G401 (cell line): Measurements from ENCODE around the gene PLBD2. TPM values are rescaled to one million over a fixed set of nuclear protein-coding genes. Genes with fewer than 3 reads are reported as not detected.

Experiments
- DNase-seq: peaks from one replicate; pipeline ENCODE4 v3.0.0-alpha.2; 2015; ENCODE audit warnings: low spot score
- in situ Hi-C: cut with HindIII; loops from 2 replicates; pipeline ENCODE4 v1.10.0; 2016; ENCODE audit warnings: low sequenced_read_pairs, mixed read lengths
- total RNA-seq: library from RNA; depleted of rRNA; stranded (reverse); fragments of >200 nt; shearing (Covaris generic); gene quantifications from 2 replicates; pipeline ENCODE4 v1.2.3, GENCODE V29; 2014

PLBD2 gene
- total RNA-seq, 1 experiment from 2014 or later, result 16.3 TPM

DNA sequence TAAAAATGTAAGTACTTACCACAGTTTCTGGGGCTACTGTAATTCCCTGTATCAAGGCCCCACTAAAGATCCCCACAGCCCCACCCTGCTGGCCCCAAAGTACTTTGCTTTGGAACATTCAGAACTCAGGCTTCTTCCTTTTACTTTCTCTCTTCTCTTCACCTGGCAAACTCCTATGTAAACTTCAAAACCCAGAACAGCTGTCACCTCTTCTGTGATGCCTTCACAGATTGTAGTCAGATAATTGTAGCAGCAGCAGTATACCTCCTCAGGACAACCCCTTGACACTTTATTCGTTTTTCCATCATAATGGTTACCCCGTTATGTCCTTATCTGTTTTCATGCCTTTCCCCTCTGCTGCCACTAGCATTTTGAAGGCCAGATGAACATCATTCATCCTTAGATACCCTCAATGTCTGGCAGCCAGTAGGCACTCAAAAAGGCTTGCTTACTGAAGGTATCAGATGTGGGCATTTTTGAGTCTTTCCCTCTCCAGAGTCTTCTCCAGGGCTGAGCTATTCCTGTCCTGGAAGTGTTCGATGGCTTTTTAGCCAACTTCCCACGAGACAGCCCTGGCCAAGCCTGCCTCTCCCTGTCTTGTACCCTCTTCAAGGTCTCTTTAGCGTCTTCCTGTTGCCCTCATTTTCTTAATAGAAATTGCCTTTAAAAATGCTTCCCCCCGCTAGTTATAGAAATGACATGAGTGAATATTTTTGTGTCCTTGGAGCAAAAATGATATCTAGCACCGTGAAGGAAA is 7.4 kb downstream of the PLBD2 start:
- no peak for DNase-seq
- in situ Hi-C loops, result no loop called here

DNA sequence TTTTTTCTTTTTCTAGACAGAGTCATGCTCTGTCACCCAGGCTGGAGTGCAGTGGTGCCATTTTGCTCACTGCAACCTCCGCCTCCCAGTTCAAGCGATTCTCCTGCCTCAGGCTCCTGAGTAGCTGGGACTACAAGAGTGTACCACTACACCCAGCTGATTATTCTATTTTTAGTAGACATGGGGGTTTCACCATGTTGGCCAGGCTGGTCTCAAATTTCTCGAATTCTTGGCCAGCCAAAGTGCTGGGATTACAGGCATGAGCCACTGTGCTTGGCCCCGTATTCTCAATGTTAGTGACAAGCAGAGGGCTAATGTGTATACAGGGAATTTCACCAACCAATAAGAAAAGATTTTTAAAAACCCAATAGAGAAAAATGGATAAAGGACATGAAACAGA is 8.4 kb downstream of the PLBD2 start:
- in situ Hi-C loops, result no loop called here
- DNase-seq, result no peak

DNA sequence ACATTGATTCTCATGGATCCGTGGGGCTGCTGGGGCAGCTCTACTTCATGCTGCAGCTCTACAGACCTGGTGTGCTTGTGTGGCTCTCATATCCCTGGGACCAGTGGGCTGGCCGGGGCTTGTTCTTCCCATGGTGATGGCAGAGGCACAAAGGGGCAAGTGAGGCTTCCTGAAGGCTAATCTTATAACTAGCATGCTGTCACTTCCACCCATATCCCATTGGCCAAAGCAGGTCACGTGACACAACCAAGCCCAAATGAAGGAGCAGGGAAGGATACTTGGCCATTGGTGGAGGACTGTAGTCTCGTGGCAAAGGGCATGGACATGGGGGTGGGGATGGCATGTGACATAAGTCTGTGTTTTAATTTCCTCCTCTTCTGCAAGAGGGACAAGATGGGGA is 9.9 kb downstream of the PLBD2 start:
- in situ Hi-C loops, result no loop called here
- no peak for DNase-seq

DNA sequence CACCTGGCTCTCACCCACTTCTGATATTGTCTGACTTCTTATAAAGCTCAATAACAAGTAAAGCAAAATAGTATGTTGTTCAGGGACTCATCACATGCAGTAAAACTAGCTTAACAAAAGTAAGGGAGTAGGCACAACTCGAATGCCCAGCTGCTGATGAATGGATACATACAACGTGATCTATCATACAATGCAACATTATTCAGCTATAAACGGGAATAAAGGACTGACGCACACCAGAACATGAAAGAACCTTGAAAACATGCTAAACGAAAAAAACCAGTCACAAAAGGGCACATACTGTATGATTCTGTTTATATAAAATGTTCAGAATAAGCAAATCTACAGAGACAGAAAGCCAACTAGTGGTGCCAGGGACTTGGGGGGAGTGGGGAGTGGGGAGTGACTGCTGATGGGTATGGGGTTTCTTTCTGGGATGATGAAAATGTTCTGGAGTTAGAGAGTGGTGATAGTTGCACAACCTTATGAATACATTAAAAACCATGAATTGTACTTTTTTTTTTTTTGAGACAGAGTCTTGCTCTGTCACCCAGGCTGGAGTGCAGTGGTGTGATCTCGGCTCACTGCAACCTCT is 11.1 kb downstream of the PLBD2 start:
- in situ Hi-C loops, result no loop called here
- no peak for DNase-seq

DNA sequence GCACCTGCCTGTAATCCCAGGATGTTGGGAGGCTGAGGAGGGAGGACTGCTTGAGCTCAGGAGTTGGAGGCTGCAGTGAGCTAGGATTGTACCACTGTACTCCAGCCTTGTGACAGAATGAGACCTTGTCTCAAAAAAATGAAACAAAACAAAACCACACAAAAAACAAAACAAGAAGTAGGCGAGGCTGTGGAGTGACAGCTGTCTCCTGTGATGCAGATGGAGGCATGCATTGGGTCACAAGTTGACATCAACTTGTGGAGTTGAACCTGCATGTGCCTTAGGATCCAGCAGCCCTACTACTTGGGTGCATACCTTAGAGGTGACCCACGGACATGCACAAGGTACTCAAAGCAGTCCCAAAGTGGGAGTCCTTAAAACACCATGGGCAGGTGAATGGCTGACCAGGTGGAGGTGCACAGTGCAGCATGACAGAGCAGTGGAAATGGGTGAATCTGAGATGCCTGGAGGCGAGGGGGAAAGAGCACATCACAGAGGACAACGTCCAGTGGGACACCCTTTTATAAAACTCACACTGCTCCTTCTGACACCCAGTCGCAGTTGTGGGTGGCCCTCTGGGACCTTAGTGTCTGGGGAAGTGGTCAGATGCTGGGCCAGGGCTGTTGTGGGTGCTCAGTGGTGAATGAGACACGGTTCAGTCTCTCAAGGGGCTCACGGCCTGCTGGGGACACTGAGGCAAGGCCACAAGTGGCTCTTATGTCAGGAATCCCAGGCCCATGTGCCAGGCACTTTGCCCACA is 12.7 kb downstream of the PLBD2 start:
- in situ Hi-C loops, result no loop called here

DNA sequence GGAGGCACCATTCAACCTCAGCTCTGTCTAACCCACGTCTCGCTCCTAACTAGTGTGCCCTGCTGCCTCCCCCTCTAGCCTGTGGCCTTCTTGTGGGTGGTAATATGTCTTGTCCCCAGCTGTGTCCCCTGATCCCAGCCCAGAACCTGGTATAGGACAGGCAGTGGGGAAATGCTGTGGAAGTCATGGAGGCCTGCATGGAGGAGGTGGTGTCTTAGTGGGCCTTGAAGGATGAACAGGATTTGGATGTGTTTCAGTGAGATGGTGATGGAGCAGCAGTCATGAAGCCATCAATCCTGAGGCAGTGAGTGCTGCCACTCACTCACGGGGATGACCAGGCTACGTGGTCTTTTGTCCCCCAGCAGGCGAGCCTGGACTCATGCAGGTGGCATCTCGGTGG is 13.4 kb downstream of the PLBD2 start:
- no peak for DNase-seq
- in situ Hi-C loops, result no loop called here

More for the DNA sequence above, 12.7 kb downstream of the PLBD2 start:
- DNase-seq, result no peak

DNA sequence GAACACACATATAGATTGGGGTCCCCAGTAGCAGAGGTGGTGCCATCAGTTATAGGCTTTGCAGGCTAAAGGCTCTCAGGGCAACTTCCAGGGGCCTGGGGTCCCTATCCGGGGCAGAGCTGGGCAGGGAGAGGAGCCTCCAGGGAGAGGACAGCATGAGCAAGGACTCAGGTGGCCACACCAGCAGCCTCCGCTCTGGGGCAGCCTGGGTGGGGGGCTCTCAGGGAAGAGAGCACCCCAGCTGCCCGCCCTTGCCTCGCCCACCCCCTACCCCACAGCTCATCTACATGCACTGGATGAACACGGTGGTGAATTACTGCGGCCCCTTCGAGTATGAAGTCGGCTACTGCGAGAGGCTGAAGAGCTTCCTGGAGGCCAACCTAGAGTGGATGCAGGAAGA is 14.0 kb downstream of the PLBD2 start:
- no peak for DNase-seq
- in situ Hi-C loops, result no loop called here

DNA sequence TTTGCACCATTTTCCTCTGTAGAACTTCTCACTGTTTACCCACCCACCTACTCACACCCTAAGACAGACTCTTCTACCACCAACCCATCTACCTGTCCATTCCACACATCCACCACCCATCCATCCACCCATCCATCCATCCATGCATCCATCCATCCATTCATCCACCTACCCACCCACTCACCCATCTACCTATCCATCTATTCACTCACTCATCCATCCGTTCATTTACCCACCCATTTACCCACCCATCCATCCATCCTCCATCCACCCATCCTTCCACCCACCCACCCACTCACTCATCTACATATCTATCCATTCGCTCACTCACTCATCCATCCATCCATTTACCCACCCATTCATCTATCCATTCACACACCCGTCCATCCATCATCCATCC is 15.1 kb downstream of the PLBD2 start:
- in situ Hi-C loops, result no loop called here
- no peak for DNase-seq

DNA sequence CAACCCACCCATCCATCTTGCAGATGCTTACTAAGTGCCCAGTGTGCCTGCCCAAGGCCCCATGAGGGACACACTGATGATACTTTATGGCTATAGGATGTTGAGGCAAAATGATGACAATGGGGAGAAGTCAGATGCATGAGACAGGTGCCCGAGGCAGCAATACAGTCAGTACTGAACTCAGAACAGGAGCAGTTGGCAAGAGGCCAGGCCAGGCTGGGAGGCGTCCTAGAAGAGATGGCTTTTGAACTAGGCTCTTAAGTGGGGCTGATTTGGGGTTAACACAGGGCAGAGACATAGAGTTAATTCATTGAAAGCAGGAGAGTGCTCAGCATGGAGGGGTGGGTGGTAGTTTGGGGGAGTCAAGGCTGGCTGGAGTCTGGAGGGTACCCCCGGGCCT is 15.6 kb downstream of the PLBD2 start:
- in situ Hi-C loops, result no loop called here
- peak; percentile 21 for DNase-seq

DNA sequence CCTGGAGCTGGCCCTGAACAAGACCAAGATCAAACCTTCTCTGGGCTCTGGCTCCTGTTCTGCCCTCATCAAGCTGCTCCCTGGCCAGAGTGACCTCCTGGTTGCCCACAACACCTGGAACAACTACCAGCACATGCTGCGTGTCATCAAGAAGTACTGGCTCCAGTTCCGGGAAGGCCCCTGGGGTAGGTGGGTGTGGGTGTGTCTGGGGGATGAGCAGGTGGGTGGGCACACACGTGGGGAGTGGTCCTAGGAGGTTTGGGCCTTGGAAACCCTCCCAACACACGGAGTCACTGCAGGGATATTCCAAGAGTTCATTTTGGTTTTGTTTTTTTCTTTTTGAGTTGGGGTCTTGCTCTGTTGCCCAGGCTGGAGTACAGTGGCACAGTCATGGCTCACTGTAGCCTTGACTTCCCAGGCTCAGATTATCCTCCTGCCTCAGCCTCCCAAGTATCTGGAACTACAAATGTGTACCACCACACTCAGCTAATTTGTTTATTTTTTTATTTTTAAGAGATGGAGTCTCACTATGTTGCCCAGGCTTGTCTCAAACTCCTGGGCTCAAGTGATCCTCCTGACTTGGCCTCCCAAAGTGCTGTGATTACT is 16.5 kb downstream of the PLBD2 start:
- in situ Hi-C loops, result no loop called here
- no peak for DNase-seq

DNA sequence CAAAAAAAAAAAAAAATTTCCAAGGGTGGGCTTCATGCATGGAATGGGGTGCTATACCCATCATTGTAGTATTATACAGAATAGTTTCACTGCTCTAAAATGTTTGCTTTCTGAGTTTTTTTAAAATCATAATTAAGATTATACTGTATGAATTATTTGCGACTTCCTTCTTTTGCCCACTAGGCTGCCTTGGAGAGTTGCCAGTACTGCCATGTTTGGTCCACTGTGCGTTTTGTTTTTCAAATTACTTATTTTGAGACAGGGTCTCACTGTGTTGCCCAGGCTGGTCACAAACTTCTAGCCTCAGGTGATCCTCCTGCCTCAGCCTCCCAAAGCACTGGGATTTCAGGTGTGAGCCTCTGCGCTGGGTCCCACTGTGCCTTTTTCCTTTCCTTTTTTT is 19.9 kb downstream of the PLBD2 start:
- in situ Hi-C loops, result no loop called here

DNA sequence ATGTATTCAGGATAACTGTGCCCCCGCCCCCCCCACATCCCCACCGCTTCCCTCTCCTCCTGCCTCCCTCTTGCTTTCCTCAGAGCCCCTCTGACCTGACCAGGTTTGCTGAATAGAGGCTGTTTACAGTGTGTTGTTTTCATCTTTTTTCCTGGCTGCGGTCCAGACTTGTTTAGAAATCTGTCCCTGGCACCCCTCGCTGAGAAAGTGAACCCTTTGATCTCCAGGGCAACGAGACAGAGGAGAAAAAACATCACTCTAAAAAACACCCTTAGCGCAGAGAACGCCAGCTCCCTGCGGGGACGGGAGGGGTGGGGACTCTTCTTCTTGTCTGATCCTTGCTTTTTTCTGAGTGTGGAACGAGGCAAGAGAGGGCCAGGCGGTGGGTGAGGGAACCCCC is 22.8 kb downstream of the PLBD2 start:
- in situ Hi-C loops, result no loop called here

More for the DNA sequence above, 19.9 kb downstream of the PLBD2 start:
- no peak for DNase-seq

DNA sequence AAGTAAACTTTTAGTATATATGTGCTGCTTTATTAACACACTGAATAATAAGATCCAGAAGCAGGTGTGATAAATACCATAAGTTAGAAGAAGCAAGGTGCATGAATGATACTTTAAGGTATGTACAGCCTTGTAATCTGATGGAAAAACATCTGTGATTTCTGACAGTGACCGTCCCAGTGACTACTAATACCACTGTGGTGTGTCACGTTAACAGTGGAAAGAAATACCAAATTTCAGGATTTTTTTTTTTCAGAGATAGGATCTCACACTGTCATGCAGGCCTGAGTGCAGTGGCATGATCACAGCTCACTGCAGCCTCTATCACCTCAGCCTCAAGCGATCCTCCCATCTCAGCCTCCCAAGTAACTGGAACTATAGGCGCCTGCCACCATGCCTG is 23.8 kb downstream of the PLBD2 start:
- in situ Hi-C loops, result no loop called here
- DNase-seq, result no peak

More for the DNA sequence above, 22.8 kb downstream of the PLBD2 start:
- no peak for DNase-seq

DNA sequence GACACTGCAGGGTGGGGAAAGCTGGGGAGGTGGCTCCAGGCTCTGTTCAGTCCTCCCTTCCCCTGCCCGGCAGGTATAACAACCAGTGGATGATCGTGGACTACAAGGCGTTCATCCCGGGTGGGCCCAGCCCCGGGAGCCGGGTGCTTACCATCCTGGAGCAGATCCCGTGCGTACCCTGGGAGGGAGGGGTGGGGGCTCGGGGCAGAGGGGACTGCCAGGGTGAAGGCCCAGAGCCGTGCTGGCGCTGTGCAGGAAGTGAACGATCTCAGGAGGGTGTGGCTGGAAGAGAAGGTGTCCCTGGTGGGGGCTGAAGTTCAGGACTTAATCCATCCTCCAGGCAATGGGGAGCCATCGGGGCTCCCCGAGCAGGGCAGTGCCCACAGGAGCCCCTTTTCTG is 26.4 kb downstream of the PLBD2 start:
- DNase-seq, result no peak
- in situ Hi-C loops, result no loop called here

DNA sequence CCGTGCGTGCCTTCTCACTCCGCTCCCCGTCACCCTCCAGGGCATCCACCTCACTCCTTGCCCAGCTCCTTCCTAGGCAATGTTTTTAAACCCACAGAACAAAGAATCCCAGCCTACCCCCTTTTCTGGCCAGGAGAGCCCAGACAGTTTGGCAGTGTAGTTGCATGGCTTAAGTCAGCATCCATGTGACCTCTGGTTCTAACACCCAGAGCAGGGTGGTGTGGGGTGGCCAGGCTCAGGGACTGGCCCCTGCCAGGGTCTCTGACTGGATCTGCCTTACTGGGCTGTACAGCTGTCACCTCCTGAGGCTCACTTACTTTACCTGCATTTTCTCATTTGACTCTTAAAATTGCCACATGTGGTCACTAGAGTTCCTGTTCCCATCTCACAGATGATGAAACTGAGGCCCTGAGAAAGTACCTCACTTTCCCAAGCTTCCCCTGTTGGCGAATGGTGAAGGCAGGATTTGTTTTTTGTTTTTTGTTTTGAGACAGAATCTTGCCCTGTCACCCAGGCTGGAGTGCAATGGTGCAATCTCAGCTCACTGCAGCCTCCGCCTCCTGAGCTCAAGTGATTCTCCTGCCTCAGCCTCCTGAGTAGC is 27.0 kb downstream of the PLBD2 start:
- in situ Hi-C loops, result no loop called here
- no peak for DNase-seq

DNA sequence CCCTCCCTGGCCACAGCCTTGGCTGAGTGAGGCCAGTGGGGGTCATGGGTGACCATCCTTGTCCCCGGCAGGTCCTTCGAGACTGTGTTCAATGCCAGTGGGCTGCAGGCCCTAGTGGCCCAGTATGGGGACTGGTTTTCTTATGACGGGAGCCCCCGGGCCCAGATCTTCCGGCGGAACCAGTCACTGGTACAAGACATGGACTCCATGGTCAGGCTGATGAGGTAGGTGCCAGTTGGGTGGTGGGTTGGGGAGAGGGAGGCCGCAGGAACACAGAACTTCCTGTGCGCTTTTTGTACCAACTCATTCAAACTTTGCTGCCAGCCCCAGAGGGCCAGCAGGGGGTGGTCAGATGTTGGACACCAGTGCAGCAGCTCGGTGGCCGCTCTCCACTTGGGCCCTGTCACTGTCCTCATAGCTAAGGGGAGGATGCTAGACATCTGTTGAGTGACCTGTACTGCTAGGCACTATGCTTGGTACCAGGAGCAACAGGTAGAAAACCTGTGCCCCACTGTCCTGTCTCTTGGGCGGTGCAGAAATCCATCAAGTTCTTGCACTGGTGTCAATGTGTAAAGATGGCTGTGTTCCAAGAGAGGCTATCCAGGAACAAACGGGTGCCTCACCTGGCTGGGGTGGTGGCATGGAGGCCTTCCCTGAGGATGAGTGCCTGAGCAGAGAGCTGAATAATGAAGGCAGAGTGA is 28.6 kb downstream of the PLBD2 start:
- in situ Hi-C loops, result no loop called here
- DNase-seq, result no peak

DNA sequence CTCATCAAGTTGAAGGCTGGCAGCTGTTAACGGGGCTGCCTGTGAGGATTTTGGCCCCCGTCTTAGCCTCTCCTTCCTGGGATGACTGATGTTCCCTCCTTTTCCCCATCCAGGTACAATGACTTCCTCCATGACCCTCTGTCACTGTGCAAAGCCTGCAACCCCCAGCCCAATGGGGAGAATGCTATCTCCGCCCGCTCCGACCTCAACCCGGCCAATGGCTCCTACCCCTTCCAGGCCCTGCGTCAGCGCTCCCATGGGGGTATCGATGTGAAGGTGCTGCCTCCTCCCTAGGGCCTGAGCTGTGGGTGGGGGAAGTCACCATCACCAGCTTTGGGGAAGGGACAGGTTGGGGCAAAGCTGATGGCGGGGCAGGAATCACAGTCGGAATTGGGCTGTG is 29.2 kb downstream of the PLBD2 start:
- no peak for DNase-seq
- in situ Hi-C loops, result no loop called here

DNA sequence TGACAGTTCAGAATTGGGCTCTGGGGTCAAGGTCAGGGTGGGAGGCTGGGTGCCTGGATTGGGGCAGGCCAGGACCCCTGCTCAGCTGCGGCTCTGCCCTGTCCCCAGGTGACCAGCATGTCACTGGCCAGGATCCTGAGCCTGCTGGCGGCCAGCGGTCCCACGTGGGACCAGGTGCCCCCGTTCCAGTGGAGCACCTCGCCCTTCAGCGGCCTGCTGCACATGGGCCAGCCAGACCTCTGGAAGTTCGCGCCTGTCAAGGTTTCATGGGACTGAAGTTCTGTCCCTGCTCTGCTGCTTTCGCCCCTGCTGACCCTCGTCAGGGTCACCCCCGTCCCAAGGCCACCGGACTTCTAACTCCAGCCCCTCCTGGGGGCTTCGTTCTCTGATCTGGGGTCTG is 30.0 kb downstream of the PLBD2 start:
- in situ Hi-C loops, result no loop called here
- DNase-seq, result no peak
